Adrenal gland (tissue), 5 donors: Measurements from ENCODE around the gene GALNT8.

Source experiments
- CTCF ChIP-seq, 6 experiments: fragments of 450-650 bp in 4 of 6; fragments of 200-600 bp in 2 of 6; sonication (generic) in 1 of 6; IDR thresholded peaks; 1 replicate in 5 of 6; 2 replicates in 1 of 6; pipeline versions ENCODE4 v1.5.1 to v1.8.0; 2016 to 2021; ENCODE audit warnings: antibody characterized with exemption in 6 of 6, mild to moderate bottlenecking in 2 of 6, moderate library complexity in 1 of 6
- POLR2A ChIP-seq, 2 donors: fragments of 450-650 bp; IDR thresholded peaks; one replicate each; pipeline ENCODE4 v1.6.1; 2017; ENCODE audit warnings: antibody characterized with exemption in 2 of 2, mild to moderate bottlenecking in 2 of 2, moderate library complexity in 1 of 2
- donor health status: DM: no; HTN: no; CAD: no.

- TF ChIP-seq CTCF (IDR thresholded peaks at IDR 0.05): peak in 2 of 6 experiments; percentile 6 to 16
- no peak for TF ChIP-seq POLR2A (IDR thresholded peaks at IDR 0.05)
Measured at GRCh38 chr12:4763549-4763948, 43.3 kb downstream of the GALNT8 start.
